ENCODE measurements around the gene RAB43.
"Not testable (repeated sequence)": the region's sequence is repeated elsewhere in the genome, so short reads cannot be mapped to it uniquely, and the experiment has no call there.

RAB43 gene

DNA sequence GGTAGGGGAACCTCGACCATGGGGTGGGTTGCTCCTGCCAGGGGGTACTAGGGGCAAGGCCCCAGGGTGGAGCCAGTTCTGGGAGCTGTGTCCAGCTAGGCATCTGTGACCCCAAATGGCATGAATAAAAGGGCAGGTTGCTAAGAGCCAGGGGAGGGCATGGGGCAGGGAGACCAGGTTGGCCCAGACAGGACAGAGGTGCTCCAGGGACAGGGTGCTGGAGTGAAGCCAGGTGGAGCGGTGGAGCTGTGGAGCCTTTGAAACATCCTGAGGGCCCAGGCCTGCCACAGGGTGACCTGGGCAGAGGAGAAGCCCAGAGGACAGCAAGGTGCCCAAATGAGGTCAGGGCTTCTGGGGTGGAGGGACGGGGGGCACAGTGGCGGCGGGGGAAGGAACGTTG lies 33.3 kb downstream of the RAB43 start:
- DNase-seq (ENCODE audit: low read depth): not testable (repeated sequence)

DNA sequence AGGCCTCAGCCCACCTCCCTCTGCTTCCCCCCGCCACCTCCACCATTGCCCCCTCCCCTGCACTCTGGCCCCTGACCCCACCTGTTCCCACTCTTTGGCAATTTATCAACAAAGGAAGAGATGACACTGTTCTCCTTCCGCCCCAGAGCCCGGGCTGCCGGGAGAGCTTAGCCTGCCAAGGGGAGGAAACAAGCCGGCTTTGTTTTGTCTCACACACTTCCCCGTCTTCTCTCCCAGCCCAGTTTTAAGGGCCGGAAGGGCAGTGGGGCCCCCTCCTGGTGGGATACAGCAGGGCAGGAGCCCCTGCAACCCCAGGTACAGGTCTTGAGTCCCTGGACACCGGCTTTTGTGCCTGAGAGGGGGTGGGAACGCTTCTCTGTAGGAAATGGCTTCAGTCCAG lies 33.7 kb downstream of the RAB43 start:
- not testable (repeated sequence) for DNase-seq (ENCODE audit: low read depth)

DNA sequence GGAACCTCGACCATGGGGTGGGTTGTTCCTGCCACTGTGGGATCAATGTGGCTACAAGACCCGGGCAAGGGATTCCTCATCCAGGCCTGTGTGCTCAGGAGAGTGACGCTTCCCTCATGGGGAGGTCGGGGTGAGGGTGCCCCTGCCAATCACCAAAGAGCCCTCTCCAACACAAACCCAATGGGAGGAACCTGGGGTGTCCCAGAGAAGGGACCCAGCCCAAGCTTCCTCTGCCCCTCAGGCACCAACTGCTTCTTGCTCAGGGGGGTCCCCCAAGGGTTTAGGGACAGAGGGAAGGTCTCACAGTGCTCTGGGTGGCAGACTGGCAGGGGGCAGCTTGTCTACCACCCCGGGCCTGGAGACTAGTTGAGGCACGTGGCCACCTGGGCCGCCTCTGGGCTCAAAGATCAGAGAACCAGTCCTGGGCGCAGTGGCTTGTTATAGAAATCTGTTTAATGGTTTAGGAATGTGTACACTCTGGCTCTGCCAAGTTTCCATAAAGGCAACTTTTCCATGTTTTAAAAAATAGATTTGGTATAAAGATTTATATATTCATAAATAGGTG lies 34.4 kb downstream of the RAB43 start:
- DNase-seq (ENCODE audit: low read depth): no peak

DNA sequence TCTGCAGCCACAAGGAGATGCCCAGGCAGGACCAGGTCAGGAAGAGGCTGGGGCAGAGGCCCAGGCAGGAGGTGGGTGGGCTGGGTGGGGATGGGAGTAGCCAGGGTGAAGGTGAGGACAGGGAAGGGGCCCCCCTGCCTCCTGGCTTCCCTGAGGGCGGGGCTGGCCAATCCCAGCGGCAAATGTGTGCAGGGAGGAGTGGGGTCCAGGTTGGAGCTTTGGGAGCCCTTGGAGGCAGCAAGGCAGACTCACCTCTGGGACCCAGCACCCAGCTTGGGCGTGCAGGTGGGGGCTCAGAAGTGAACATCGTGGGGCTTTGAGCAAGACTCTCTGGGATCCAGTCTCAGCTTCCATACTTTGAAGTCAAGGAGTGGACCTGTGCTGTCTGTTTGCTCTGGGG lies 35.8 kb downstream of the RAB43 start:
- DNase-seq (ENCODE audit: low read depth): no peak

DNA sequence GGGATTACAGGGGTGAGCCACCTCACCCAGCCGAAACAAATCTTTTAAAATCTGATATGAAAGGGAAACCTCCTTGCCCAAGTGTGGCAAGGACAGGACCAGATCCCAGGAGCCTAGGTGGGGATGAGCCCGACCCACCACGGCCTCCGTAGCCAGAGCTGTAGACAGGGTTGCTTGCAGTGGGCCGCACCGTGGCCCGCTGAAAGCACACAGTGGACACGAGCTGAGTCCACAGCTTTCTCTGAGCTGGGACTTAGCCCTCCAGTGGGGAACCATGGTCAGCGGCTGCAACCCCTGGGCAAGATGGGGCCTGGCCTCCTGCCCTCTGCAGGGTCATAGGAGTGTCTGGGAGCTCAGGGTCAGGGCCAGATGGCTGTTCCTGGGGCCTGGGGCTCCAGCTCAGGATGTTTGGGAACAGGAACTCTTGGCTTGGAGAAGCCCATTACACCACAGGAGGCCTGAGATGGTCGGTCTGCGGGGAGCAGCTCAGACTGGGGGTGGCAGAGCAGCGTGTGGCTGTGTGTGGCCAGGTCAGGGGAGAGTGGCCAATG lies 36.4 kb downstream of the RAB43 start:
- DNase-seq (ENCODE audit: low read depth): no peak

DNA sequence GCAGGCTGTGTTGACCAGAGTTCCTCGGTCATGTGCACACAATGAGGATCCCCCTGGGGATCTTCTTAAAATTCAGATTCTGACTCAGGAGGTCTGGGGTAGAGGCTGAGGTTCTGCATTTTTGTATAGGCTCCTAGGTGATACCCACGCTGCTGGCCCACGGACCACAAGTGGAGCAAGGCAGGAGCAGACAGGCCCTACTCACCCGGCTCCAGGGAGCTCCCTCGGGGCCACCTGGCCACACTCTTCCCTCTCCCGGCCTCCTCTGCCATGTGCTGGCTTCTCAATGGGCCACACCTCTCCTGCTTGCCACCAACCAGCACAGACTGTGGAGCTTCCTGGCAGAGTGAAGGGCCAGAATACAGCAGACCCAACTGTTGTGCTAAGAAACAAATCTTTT lies 37.1 kb downstream of the RAB43 start:
- no peak for DNase-seq (ENCODE audit: low read depth)

DNA sequence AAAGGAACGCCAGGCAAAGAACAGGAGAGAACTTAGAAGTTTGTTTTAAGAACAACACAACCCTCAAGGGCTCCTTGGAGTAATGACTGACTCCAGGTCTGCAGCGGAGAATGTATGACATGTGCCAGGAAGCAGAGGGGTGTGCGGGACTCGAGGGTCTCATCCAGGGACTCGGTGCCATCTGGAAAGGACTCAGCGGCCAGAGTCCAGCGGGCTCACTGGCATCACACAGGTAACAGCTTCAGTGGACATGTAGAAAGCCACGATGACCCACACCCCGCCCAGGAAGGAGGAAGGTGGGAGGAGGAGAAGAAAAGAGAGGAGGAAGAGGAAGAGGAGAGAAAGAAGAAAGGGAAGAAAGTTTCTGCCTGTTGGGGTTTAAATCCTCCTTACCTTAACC lies 39.6 kb downstream of the RAB43 start:
- no peak for DNase-seq (ENCODE audit: low read depth)

DNA sequence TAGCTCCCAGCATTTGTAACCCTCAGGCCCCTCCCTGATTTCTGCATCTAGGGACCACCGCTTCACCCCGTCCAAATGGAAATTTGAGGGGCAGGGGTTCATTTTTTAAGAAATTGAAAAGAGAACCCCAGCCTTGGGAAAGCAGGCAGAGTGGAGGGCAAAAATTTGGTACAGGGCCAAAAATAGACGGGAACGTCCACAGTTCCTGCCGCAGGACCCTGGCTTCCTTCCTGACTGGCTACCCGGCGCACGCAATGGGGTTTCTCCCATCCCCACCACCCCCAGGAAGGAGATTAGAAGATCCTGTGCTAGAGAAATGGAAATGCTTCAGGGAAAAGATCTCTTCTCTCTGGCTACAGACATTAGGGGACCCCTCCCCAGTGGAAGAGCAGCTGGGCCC lies 40.1 kb downstream of the RAB43 start:
- no peak for DNase-seq (ENCODE audit: low read depth)

DNA sequence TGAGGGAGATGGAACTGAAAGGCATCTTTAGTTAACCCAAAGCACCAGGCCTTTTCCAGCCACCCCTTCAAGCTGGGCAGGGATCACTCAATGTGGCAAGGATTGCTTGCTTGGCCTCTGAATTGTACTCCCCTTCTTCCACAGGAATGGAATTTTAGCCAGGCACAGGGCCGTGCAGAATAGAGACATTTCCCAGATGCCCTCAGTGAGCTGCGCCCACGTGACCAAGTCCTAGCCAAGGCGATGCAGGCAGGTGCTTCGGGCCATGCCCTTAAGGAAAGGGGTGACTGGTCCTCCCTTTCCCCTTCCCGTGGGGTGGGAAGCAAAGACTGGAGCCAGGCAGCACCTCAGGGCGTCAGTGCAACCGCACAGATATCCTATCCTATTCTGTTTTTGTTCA lies 43.1 kb downstream of the RAB43 start:
- DNase-seq (ENCODE audit: low read depth): no peak

DNA sequence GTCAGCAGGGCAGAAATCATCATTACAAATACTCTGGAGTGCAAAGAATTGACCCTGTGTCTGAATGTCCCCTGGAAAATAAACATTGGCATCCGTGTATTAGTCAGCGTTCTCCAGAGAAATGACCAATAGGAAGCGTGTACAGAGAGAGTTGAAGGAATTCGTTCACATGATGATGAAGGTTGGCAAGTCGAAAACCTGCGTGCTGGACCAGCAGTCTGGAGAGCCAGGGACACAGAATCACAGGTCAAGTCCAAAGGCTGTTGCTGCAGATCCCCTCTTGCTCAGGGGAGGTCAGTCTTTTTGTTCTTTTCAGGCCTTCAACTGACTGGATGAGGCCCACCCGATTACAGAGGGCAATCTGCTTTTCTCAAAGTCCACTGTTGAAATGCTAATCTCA lies 44.4 kb downstream of the RAB43 start:
- no peak for DNase-seq (ENCODE audit: low read depth)

DNA sequence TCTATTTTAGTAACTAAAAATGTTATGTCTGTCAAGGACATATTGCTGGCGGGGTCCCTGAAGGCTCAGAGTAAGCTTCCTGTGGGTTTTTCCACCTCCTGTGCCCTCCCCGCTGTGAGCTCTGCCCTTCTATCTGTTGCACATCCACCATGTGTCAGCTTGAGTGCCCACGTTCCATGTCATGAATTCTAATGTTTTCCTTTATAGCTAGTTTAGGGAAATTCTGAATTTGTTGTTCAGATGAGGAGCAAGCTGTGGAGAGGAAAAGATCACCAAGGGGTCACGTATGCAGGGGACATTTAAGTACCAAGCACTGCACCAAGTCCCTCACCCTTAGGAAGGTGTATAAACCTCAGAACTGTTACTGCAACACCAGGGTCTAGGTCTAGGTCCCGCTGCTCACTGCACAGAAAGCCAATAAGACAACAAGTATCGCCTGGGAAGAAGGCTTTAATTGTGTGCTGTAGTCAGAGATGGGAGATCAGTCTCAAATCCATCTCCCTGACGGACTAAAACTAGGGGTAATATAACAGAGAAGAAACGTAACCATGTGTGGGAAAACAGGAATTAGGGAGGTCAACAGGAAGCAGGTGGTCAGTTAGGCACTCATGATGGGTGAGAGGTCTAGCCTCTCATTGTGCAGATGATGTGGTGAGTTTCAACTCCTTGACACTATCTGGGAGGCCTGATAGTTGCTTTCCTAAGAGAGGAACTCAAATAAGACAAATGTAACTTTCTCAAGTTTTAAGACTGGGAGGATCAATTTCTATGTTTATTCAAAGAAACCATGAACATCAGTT lies 51.3 kb downstream of the RAB43 start:
- no peak for DNase-seq (ENCODE audit: low read depth)

DNA sequence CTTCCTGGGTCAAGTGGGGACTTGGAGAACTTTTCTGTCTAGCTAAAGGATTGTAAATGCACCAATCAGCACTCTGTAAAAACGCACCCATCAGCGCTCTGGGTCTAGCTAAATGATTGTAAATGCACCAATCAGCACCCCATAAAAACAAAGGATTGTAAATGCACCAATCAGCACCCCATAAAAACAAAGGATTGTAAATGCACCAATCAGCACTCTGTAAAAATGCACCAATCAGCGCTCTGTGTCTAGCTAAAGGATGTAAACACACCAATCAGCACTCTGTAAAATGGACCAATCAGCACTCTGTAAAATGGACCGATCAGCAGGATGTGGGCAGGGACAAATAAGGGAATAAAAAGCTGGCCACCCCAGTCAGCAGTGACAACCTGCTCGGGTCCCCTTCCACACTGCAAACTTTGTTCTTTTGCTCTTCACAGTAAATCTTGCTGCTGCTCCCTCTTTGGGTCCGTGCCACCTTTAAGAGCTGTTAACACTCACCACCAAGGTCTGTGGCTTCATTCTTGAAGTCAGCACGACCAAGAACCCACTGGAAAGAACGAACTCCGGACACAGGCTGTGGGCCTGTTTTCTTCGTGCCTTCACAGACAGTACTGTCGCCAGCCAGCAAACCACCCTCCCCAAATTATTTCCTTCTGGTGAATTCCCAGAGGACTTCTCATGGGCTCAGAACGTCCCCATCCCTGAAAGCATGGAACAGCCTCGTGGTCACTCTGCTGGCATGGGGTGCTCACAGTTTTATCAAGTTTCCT lies 52.1 kb downstream of the RAB43 start:
- not testable (repeated sequence) for DNase-seq (ENCODE audit: low read depth)

DNA sequence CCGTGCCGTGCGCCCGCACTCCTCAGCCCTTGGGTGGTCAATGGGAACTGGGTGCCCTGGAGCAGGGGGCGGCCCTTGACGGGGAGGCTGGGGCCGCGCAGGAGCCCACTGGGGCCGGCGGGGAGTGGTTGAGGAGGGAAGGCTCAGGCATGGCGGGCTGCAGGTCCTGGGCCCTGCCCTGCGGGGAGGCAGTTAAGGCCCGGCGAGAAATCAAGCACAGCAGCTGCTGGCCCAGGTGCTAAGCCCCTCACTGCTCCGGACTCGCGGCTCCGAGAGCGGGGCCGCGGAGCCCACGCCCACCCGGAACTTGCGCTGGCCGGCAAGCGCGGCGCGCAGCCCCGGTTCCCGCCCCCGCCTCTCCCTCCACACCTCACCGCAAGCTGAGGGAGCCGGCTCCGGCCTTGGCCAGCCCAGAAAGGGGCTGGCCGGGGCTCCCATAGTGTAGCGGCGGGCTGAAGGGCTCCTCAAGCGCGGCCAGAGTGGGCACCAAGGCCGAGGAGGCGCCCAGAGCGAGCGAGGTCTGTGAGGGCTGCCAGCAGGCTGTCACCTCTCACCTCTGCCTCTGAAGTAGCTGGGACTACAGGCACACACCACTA lies 53.2 kb downstream of the RAB43 start:
- no peak for DNase-seq (ENCODE audit: low read depth)

DNA sequence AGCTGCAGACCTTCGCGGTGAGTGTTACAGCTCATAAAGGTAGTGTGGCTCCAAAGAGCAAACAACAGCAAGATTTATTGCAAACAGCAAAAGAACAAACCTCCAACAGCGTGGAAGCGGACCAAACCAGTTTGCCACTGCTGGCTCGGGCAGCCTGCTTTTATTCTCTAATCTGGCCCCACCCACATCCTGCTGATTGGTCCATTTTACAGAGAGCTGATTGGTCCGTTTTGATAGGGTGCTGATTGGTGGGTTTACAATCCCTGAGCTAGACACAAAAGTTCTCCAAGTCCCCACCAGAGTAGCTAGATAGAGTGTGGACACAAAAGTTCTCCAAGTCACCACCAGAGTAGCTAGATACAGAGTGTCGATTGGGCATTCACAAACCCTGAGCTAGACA lies 53.9 kb downstream of the RAB43 start:
- not testable (repeated sequence) for DNase-seq (ENCODE audit: low read depth)

DNA sequence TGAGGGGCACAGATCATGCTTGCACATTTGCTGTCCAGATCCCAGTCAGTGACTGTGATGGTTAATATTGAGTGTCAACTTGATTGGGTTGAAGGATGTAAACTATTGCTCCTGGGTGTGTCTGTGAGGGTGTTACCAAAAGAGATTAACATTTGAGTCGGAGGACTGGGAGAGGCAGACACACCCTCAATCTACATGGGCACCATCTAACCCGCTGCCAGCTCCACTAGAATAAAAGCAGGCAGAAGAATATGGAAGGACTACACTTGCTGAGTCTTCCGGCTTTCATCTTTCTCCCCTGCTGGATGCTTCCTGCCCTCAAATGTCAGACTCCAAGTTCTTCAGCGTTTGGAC lies 55.9 kb downstream of the RAB43 start:
- no peak for DNase-seq (ENCODE audit: low read depth)

DNA sequence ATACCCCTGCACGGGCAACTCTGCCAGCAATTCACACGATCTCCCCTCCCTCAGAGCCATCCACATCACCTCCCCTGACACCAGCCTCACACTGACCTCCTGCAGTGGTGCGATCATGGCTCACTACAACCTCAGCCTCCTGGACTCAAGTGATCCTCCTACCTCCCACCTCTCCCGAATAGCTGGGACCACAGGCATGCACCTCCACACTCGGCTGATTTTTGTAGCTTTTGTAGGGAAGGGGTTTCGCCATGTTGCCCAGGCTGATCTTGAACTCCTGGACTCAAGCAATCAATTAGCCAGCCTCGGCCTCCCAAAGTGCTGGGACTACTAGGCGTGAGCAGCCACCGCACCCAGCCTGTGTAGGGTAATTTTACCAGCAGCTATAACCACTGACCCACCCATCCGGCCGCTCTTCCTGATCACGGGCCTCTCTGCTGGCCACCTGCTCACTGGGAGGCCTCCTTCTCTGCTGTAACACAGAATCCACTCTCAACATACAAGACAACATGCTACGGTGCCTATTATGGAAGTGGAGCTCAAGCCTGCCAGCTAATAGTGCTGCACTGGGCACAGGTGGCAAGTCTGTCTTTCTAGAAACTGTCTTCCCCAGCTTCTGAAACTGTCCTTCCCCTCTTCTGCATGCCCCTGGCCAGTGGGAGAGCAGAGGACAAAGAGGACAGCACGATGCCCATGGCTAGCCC lies 56.4 kb downstream of the RAB43 start:
- no peak for DNase-seq (ENCODE audit: low read depth)

DNA sequence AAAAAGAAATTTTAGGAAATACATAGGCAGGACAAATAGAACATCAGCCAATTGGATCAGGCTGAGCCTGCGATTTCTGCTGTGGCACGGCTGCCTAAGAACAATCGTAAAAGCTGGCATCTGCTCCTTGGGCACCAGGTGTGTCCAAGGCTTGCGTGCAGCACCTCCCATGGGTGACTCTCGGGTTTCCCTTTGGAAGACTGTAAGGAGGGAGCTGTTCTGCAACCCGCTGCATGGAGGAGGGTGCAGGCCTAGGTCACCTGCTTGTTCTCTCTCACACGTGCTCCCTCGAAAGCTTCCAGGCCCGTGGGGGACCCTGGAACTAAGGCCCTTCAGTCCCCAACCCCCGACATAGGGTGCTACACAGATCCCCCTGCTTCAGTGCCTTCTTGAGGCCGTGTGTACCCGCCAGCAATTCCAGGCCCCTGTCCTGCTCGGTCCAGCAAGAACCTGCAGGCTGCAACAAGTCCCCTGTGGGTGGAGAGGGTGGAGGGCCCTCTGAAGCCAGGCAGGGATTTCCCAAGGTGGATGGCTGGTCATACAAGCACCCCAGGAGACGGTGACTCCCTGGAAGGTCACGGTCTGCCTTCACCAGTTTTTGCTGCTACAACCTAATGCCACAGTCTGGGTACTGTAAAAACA lies 57.6 kb downstream of the RAB43 start:
- DNase-seq (ENCODE audit: low read depth): no peak

DNA sequence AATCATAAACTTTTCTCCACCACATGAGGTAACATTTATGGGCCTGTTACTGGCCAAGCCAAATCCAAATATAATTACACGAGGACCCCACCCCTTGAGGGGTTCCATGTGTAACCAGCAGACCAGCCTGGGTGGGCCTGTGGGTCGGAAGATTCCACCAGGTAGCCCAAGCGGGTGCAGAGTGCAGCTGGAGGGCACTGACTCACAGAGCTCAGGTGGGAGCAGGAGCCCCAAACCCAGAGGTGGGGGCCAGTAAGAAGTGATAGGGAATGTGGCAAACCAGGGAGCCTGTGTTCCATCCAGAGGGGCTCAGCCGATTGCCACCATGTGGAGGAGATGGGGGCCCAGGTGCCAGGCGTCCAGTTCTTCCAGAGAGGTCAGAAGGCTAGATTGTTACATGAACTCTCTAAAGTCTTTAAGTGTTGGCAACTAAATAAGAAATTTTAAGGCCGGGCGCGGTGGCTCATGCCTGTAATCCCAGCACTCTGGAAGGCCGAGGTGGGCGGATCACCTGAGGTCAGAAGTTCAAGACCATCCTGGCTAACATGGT lies 58.4 kb downstream of the RAB43 start:
- DNase-seq (ENCODE audit: low read depth): no peak

DNA sequence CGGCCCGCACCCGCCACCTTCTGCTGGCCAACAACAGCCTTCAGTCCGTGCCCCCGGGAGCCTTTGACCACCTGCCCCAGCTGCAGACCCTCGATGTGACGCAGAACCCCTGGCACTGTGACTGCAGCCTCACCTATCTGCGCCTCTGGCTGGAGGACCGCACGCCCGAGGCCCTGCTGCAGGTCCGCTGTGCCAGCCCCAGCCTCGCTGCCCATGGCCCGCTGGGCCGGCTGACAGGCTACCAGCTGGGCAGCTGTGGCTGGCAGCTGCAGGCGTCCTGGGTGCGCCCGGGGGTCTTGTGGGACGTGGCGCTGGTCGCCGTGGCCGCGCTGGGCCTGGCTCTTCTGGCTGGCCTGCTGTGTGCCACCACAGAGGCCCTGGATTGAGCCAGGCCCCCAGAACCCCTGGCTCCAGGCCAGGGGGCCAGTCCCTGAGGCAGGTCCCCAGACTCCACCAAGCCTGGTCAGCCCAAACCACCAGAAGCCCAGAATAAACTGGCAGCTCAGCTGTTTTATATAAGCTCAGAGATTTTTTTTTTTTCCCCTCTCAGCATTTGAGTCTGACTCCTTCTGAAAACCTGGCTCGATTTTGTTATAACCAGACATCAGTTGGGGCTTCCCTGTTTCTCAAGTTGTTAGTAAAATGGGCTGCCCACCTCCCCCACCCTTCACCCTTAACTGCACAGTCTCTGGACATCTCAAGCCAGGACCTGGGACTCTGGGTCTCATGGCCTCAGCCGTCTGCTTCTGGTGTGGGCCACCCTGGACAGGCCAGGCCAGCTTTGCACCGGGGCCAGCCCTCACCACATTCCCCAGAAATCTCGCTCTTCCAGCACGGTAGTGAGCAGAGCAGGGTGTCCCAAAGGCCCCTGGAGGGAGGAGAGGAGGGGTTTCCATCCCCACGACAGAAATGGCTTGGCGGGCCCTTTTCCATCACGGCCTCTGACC lies 59.4 kb downstream of the RAB43 start:
- DNase-seq (ENCODE audit: low read depth): no peak

Data from CMK (cell line).